ENCODE data around the gene U2SURP.
"Not testable (repeated sequence)": the region's sequence is repeated elsewhere in the genome, so short reads cannot be mapped to it uniquely, and the experiment has no call there.

The U2SURP gene

DNA sequence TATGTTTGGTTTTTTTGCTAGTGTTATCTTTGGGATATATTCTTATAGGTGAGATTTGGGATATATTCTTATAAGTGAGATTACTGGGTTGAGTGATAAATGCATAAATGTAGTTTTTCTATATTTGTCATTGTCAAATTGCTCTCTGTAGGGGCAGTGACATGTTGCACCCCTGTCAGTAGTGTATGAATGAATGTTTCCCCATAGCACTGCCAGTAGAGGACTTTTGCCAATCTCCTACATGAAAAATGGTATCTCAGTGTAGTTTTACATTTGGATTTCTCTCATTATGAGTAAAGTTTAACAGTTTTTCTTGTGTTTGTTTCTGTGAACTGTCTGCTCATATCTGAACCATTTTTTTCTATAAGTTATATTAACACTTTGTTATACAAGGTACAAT is 13.6 kb downstream of the U2SURP start:
- no peak for DNase-seq (ENCODE audit: low read depth)

DNA sequence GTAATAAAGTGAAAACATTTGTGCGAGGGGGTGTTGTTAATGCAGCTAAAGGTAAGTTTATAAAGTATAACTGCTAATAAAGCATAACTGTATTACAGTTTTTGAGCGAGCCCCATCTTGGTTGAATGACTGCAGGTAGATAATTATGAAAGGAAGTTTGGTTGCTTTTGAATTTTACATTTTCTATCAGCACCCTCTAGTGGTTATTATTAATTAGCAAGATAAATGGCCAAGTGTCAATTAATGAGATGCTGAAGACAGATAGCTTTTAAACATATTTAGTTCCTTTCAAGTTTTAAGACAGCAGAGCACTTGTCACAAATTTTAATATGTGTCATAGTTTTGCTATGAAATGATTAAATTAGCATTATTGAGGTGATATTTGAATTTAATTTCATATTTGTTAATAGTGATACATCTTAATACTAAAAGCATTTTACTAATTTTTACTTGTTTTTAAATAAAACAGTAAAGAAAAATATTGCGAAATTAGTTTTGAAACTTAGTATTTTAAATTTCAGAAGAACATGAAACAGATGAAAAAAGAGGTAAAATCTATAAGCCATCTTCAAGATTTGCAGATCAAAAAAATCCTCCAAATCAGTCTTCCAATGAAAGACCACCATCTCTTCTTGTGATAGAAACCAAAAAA is 15.1 kb downstream of the U2SURP start:
- DNase-seq (ENCODE audit: low read depth): no peak

DNA sequence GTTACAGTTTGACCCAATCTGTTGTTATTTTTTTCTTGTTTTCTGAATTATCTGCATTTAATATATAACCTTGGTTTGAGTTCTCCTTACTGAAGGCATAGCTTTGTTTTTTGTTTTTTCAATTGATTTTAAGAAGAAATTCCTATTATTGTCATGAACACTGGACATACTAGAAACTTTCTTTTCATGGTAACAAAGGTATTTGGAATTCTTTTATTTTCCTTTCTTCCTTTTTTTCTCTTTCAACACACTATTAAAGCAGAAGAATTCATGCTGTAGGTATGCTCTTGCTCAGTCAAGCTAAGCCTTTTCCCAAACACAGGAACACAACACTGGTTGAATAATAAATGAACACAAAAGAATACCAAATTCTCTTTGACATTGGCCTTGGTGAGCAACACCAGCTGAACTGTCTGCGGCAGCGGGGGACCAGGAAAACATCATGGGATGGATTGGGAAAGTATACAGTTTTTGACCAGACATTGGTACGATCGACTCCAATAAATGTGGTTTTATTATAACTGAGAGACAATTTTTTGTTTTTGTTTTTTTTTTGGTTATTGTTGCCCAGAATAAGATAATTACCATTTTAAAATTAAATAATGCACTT is 23.1 kb downstream of the U2SURP start:
- DNase-seq (ENCODE audit: low read depth): no peak

DNA sequence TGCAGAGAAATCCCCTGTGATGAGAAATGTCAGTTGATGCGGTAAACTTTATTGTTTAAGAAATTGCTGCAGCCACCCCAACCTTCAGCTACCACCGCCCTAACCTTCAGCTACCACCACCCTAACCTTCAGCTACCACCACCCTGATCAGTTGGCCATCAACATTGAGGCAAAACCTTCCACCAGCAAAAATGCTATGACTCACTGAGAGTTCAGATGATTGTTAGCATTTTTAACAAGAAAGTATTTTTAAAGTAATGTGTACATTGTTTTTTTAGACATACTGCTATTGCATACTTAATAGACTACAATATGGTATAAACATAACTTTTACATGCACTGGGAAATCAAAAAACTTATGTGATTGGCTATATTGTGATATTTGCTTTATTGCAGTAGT is 30.0 kb downstream of the U2SURP start:
- no peak for DNase-seq (ENCODE audit: low read depth)

DNA sequence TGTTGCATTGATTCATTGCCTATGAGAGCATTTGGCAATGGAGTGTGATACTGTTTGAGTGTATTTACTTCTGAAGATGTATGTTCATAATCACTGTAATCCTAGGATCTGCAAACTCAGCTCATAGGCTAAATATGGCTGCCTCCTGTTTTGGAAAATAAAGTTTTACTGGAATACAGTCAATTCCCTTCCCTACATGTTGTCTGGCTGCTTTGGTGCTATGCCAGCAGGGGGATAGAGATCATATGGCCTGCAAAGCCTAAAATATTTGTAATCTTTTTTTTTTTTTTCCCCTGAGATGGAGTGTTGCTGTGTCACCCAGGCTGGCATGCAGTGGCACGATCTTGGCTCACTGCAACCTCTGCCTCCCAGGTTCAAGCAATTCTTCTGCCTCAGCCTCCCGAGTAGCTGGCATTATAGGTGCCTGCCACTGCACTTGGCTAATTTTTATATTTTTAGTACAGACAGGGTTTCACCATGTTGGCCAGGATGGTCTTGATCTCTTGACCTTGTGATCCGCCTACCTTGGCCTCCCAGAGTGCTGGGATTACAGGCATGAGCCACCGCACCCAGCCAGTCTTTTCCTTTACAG is 30.5 kb downstream of the U2SURP start:
- not testable (repeated sequence) for DNase-seq (ENCODE audit: low read depth)

DNA sequence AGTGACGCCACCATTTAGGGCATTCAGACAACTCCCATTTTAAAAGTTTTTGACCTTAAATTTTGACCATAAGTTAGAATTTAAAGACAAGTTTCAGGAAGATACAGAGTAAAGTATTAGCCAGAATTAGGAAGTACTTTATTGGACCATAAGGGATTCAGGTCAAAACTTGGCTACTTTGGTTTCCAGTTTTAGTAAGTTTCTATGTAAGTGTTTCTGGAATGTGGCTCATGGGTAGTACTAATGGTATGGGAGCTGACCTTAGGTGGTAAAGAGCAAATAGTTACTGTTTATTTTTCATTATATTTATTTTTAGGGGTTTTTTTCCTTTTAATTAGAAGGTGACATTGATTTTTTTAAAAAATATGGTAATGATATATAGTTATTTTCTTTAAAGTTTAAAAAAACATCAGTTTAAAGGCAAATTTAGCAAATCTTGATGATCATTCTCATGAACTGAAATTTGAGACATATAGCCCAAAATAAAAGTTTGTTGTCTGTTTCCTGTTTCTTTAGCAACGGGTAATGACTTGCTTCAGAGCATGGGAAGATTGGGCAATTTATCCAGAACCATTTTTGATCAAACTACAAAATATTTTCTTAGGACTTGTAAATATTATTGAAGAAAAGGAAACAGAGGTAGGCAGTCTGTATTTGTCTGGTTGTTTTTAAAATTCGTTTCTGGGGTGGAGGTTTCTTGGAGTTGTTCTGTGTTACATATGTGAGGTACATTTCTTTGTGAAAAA is 34.3 kb downstream of the U2SURP start:
- peak; percentile 41 for DNase-seq (ENCODE audit: low read depth)

DNA sequence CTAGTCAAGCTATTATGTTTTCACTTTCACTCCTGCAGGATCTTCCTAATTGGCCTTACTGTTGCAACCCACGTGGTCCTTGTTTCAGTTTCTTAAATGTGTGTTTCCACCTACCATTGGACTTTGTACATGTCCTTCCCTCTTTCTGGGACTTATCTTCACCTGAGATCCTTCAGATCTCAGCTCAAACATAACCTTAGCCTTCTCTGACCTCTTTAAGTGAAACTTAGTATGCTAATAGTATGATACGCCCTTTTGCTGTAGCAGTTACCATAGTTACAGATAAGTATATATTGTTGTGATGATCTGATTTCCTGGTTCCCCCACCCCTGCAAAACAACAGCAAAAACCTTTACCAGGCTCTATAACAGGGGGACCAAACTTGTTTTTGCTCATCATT is 35.2 kb downstream of the U2SURP start:
- no peak for DNase-seq (ENCODE audit: low read depth)

DNA sequence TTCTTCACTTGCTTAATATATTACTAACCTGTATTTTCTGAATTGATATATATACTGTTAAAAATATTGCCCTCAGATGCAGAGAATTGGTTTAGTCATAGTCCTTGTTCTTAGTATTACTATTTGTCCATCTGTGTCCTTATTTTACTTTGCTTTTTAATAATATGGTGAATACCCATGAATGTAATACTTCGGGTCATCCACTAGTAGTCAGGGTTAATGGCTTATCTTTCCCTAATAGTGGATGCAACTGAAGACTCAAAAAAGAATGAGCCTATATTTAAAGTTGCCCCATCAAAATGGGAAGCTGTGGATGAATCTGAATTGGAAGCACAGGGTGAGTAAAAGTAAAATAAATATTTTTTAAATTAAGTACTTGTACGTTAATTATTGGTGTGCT is 36.5 kb downstream of the U2SURP start:
- no peak for DNase-seq (ENCODE audit: low read depth)

DNA sequence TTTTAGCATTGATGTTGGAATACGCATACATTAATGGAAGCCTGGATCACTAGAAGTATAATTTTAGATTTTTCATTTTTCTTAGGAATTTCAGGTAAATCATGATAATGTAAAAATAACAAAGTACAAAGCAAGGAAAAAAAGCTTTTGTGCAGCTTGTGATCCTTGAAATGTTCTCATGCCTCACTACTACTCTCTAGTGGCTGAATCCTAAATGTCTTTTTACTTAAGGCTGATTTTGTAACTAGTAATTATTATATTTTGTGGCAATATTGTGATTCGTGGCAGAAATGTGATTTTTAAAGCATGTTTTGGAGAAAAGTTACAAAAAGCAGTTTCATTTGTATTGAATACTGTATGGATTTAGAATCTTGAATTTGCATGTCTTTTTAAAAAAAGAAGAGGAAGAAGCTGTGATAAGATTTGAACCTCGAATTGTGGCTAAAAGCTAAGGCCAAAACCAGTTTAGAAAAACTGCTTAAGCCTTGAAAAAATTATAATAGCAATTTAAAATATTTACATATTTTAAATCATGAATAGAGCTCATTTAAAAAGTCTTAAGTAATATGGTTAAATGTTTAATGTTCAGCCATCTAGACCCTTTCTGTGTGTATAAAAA is 39.0 kb downstream of the U2SURP start:
- peak; percentile 18 for DNase-seq (ENCODE audit: low read depth)

DNA sequence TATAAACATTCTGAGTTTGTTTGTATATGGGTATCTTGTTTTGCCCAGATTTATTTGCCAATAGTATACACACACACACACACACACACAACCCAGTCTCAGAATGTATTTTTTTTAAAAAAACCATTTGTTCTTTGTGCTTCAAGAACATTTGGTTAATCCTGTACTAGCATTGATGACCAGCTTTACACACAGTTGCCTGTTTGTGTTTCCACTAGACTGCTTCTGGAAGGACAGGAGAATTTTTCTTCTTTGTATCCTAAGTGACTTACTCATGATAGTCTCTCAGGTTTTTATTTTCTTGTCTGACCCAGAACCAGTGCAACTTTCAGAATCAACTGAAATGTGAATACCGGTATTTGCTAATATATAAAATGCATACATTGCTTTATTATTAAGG is 40.5 kb downstream of the U2SURP start:
- no peak for DNase-seq (ENCODE audit: low read depth)

DNA sequence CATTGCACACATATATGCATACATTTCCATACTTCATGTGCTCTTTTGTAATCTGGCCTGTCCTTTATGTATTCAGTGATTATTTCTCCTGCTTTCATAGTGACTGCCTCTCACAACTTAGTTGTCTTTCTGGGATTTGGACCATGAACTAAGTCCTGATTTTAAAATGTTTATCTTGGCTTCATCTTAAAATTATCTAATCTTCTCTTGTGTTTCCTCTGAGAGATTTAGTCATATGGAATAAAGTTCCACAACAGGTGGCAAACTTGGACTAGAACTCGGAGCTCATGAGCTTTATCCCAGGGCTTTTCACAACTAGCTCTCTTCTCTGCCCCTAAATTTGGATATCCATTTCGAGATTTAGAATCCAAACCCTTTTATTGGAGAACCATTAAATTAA is 44.3 kb downstream of the U2SURP start:
- DNase-seq (ENCODE audit: low read depth): no peak

DNA sequence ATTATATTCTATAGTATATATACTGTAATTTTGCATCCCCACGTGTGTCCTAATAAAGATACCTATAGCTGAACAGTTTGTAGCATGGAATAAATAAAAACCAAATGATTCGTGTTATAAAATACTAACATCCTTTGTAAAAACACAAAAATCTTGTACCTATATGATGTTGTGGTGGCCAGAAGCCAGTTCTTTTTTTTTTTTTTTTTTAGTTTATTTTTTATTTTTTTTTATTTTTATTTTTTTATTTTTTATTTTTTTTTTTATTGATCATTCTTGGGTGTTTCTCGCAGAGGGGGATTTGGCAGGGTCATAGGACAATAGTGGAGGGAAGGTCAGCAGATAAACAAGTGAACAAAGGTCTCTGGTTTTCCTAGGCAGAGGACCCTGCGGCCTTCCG is 44.7 kb downstream of the U2SURP start:
- not testable (repeated sequence) for DNase-seq (ENCODE audit: low read depth)

DNA sequence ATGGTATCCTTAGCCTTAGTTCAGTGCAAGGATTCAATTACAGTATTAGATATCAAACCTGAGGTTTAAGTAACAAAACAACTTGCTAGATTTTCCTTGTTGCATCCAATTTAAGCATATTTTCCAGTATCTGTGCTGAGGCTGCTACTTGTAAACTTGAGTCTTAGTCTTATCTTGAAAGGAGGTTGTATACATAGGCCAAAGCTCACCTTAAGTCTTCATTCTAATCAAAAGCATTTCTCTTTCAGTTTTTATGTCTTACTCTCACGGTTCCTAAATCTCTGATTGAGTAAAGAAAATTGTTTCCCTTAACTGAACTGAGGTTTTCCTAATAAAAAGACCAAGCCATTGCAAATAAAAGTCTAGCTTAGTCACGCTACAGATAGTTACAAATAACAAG is 52.6 kb downstream of the U2SURP start:
- no peak for DNase-seq (ENCODE audit: low read depth)

DNA sequence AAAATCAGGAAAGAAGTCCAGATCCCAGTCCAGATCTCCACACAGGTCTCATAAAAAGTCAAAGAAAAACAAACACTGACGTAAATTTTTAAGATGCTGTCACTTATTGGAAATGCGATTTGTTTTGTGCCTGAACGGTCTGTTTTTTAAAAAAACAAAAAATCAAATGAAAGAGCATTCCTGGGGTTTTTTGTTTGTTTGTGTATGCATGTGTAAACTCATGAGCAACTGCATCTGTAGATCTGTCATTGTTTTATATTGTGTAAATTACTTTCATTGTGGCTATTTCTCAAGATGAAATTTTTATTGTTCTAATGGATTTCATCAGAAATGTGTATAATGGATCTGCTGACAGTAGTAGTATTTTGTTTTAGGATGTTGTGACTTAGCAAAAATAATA is 55.0 kb downstream of the U2SURP start:
- no peak for DNase-seq (ENCODE audit: low read depth)

DNA sequence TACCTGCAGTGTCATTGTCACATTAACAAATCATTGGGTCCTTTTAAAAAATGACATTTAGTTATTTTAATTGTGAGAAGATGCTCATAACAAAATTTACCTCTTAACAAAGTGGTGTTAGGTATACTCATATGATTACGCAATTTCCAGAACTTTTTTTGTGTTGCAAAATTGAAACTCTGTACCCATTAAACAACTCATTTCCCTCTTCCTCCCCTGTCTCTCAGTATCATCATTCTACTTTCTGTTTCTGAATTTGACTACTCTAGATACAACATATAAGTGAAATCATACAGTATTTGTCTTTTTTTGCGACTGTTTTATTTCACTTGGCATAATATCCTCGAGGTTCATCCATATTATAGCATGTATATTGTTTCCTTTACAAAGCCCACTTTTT is 59.5 kb downstream of the U2SURP start:
- DNase-seq (ENCODE audit: low read depth): no peak

DNA sequence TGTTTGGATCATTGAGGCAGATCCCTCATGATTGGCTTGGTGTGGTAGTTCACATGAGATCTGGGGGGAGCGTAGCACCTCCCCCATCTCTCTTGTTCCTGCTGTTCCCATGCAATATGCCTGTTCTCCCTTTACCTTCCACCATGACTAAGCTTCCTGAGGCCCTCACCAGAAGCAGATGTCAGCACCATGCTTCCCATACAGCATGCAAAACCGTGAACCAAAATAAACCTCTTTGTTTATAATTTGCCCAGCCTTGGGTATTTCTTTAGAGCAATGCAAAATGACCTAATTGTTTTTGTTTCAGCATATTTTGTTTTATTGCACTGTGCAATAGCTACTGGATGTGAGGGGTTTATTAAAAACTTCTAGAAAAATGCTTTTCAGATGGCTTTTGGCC is 61.6 kb downstream of the U2SURP start:
- no peak for DNase-seq (ENCODE audit: low read depth)

DNA sequence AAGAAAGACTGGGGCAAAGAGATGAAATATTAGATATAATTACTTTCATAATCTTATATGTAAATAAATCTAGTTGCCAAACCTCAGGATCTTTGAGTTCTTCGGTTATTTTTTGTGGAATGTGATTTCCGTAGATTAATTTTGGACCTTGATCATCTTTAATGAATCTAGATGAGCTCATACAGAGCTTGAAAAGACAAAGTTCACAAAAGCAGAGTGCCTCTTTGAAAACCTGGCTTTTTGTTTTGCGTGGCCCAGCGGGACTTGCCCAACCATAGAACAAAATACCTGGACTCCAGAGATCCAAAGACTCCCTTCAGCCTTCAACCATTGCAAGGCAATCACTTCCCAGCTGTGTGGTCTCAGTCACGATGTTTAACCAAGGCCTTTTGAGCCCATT is 63.4 kb downstream of the U2SURP start:
- DNase-seq (ENCODE audit: low read depth): no peak

DNA sequence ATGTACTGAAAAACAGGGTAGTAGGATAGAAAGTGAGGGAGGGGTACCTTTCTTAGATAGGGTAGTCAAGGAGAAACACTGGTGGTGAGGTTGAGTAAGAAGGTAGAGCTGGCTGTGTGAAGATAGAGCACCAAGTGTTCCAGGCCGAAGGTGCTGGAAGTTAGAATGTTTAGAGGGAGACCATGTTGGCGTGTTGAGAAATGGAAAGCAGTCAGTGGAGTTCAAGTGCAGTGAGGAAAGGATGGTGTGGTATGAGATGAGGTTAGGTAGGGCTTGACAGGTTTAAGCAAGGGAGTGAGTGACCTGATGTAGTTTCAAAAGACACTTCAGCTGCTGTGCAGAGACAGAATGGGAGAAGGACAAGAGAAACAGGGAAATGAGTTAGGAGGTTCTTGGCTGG is 64.0 kb downstream of the U2SURP start:
- DNase-seq (ENCODE audit: low read depth): no peak

DNA sequence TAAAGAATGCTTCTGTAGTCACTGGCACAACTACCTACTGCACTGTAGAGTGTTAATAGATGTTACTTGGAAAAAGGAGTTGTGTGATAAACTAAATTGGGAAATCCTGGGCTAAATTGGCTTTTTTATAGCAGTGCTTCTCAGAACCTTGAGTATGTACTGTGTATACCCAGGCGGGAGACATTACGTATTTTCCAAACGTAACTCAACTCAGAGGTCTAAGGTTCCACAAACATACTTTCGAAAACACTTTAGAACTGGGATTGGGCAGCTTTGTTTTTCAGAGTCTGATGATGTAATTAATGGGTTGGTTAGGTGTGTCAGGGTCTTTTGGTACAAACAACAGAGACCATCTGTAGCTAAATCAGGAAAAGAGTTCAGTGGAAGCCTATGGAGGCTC is 64.7 kb downstream of the U2SURP start:
- DNase-seq (ENCODE audit: low read depth): no peak

DNA sequence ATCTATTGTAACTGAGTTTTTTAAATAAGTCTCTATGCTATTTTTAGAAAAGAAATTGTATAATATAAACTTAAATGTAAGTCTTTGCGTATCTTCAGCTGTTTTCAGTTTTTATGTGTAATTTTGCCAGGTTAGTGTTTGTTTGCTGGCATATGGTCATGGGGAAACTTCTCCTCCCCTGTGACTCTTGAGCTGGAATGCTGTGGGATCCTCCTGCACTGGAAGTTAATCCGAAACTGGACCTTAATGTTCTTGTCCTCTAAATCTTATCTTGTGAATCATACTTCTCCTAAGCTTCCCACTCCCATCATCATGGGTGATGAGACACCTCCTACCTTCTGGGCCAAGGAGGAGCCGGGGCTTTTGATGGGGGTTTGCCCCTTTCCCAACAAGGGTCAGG is 65.8 kb downstream of the U2SURP start:
- DNase-seq (ENCODE audit: low read depth): no peak

DNA sequence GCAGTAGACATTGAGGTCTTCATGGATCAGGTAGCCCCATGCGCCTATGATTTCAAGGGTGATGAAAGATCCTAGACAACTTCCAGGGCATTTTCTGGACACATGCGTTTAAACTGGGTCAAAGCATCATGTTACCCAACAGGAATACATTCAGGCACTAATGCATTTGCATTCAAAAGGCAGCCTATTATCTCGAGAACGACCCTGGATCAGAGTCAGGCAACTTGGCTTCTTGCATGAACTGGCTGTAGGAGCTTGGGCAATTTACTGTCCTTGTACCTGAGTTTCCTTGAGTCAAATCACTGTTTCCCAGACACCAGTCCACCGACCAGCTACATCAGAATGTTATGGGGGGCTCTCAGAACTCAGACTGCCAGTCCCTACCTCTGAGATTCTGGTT is 66.7 kb downstream of the U2SURP start:
- DNase-seq (ENCODE audit: low read depth): no peak

DNA sequence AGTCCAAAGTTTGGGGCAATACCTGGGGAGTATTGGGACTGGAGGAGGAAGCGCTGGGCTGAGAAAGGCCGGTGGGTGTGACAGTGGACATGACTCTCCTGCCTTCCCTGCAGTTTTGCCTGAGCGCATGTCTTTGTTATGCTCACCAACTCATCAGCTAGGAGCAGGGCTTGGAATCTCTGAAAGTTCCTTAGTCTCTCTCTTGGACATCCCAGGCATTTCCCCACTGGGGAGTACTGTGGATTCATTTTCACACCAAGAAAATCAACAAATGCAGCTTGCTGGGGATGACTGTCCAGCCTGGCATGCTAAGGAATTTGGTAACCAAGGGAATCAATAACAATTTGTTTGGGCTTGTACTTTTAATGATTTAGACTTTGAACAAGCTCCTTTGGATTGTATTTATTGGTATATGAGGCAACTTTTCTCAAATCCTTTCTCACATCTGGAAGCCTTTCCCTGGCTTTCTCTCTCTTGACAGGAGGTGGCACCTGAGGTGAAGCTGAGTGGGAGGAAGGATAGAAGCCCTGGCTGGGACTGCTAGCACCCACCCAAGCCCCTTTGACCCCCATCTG is 69.7 kb downstream of the U2SURP start:
- peak; percentile 86 for DNase-seq (ENCODE audit: low read depth)

Measured in stromal cell of bone marrow (primary cell).